ENCODE measurements around the gene CST3. TPM values are rescaled to one million over a fixed set of nuclear protein-coding genes. Genes with fewer than 3 reads are reported as not detected.

The CST3 gene
- total RNA-seq, 1 experiment from 2014 or later, result 262 TPM

DNA sequence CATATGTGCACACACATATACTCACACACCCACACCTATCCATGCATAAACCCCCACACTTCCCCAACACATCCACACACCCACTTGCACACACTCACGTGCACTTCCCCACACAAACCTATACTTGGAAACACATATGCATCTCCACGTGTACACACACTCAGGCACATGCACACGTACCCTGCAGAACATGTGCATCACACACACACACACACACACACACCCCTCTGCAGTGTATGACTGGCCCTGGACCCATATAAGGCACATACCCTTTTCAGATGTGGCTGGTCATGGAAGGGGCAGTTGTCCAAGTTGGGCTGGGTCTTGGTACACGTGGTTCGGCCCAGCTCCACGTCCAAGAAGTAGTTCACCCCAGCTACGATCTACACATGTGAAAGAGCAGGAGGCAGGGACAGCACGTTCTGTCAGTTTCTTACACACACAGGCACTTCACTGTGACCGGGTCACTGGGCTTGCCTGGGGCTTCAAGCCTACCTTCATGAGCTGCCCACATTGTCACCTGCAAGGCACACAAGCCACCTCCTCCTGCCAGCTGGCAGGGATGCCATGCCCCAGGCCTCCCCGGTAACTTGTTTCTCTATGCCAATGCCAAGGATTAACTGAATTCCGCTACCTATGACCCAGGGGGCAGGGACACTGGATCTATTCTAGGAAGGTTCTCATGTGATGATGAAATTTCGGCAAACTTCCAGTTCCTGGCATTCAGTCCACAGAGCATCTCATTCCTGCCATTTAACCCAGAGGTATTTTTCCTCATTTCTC is 2.6 kb downstream of the CST3 start:
- ChIA-PET CTCF (no interaction called here), POLR2A (ENCODE audit: unreplicated experiment) (no interaction called here)
- Histone ChIP-seq H3K9me2 (ENCODE audit: insufficient read depth) (no peaks in the 10 kb centered on the region), H3K27me3 (ENCODE audit: insufficient read depth, low read depth) (no peaks in the 10 kb centered on the region), H3K9me3 (ENCODE audit: insufficient read depth, low read depth) (no peaks in the 10 kb centered on the region), H3K27ac (no peak overlapping the region), H2AFZ (no peak overlapping the region), H3K4me2 (peak overlapping the region; percentile 94), H3K4me3 (no peak overlapping the region), H3K79me2 (ENCODE audit: low read depth) (peaks cover 29% of the 10 kb centered on the region), H3K4me1 (replicated peaks; ENCODE audit: insufficient read depth) (peaks cover 37% of the 10 kb centered on the region), H3F3A (ENCODE audit: insufficient read depth, low read depth) (peaks cover 8% of the 10 kb centered on the region), H4K20me1 (ENCODE audit: insufficient read depth) (no peaks in the 10 kb centered on the region), H3K36me3 (ENCODE audit: low read depth) (peaks cover 5% of the 10 kb centered on the region; the same call in 1 of the 2 replicates)
- TF ChIP-seq, protein P1, sequence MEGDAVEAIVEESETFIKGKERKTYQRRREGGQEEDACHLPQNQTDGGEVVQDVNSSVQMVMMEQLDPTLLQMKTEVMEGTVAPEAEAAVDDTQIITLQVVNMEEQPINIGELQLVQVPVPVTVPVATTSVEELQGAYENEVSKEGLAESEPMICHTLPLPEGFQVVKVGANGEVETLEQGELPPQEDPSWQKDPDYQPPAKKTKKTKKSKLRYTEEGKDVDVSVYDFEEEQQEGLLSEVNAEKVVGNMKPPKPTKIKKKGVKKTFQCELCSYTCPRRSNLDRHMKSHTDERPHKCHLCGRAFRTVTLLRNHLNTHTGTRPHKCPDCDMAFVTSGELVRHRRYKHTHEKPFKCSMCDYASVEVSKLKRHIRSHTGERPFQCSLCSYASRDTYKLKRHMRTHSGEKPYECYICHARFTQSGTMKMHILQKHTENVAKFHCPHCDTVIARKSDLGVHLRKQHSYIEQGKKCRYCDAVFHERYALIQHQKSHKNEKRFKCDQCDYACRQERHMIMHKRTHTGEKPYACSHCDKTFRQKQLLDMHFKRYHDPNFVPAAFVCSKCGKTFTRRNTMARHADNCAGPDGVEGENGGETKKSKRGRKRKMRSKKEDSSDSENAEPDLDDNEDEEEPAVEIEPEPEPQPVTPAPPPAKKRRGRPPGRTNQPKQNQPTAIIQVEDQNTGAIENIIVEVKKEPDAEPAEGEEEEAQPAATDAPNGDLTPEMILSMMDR (conservative IDR thresholded peaks at IDR 0.05), result no peak
- TF ChIP-seq EZH2 (IDR thresholded peaks at IDR 0.05; ENCODE audit: low read depth), result no peak
- peak in 1 of 2 experiments; percentile 85 for DNase-seq
- BruUV-seq (replicated peaks), result no TSS peak
- intact Hi-C loops (cut with micrococcal nuclease; ENCODE audit: unreplicated experiment), result no loop called here

DNA sequence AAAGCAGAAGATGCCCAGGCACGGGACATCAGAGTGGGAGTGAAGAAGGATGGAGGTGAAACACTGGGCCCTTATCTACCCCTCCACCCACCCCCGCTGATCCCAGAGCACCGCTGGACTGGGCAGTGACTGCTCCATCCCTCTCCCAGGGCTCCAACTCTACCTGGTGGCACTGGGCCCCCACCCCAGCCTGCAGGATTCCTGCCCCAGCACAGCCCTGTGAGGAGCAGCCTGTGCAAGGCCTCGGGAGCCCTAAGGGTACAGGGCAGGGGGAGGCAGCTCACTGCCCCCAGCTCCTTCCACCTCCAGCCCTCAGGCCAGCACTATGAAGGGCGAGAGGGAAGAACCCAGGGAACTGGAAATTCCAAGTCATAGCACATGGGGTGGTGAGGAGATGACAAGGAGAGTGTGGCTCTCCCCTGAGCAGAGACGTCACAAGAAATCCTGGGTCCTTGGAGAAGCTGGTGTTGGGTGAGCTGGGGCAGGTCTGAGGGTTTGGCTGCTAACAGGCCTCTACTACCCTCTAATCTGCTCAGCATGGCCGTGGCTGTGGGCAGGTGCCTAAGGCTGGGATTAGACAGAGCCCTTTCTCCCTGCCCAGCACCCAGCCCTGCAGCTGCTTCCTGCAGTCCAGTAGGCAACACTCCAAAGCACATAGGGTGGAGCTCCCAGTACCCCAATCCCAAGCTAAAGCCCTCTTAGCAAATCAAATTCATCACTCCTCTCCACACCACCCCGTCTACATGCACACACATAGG is 3.5 kb downstream of the CST3 start:
- no peaks in the 10 kb centered on the region for H4K20me1 ChIP-seq (ENCODE audit: insufficient read depth)
- H3K9me3 ChIP-seq (ENCODE audit: insufficient read depth, low read depth), result no peaks in the 10 kb centered on the region
- no TSS peak for BruUV-seq (replicated peaks)
- no peak overlapping the region for H3K27ac ChIP-seq
- H3K9me2 ChIP-seq (ENCODE audit: insufficient read depth), result no peaks in the 10 kb centered on the region
- peaks cover 16% of the 10 kb centered on the region for H3F3A ChIP-seq (ENCODE audit: insufficient read depth, low read depth)
- intact Hi-C loops (cut with micrococcal nuclease; ENCODE audit: unreplicated experiment), result no loop called here
- peaks cover 37% of the 10 kb centered on the region for H3K4me1 ChIP-seq (replicated peaks; ENCODE audit: insufficient read depth)
- DNase-seq, result no peak
- TF ChIP-seq, protein P1 (conservative IDR thresholded peaks at IDR 0.05), result no peak
- no peak for TF ChIP-seq EZH2 (IDR thresholded peaks at IDR 0.05; ENCODE audit: low read depth)
- peaks cover 5% of the 10 kb centered on the region; the same call in 1 of the 2 replicates for H3K36me3 ChIP-seq (ENCODE audit: low read depth)
- no peak overlapping the region for H2AFZ ChIP-seq
- H3K27me3 ChIP-seq (ENCODE audit: insufficient read depth, low read depth), result no peaks in the 10 kb centered on the region
- CTCF ChIA-PET, result no interaction called here
- H3K79me2 ChIP-seq (ENCODE audit: low read depth), result peaks cover 29% of the 10 kb centered on the region
- POLR2A ChIA-PET (ENCODE audit: unreplicated experiment), result no interaction called here
- H3K4me2 ChIP-seq, result peak overlapping the region; percentile 94; the same call in 1 of the 2 replicates
- no peak overlapping the region for H3K4me3 ChIP-seq

DNA sequence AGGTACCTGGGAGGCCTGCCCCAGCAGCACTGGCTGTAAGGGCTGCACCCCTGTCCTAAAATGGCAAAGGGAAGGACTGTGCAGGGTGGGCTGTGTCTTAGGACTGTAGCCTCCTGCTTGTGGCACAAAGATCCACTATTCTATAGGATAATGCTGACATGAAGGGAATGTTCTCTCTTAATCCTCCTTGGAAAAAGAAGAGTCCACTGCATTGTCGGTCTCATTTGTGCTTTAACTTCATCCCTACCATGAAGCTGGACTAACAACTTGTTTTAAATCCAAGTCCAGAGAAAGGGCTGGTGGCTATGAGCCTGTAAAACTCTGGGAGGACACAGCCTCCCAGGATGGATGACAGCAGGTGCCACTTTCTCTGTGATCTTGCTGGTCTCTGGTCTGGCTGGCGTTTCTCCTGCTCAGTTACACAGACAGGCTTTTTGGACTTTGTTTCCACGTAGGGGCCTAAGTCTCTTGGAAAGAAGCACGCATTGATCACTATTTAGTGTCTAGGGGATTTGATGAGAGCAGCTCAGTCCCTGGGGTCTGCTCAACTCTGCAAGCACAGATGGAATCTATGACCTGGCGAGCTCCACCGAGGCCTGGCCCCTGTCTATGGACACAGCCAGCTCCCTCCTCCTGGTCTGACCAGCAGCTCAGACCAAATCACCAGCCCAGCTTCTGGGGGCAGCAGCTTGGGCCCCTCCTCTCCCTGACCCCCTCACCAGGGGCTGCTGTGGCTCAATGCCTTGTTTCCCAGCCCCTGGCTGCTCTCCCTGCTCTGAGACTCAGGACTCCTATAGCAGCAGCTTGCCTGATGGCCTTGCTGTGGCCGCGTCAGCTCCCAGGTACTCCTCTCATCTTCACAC is 4.8 kb downstream of the CST3 start:
- Histone ChIP-seq H2AFZ (no peak overlapping the region), H3K27ac (no peak overlapping the region), H3K4me2 (no peak overlapping the region), H3K79me2 (ENCODE audit: low read depth) (peaks cover 29% of the 10 kb centered on the region), H3K9me2 (ENCODE audit: insufficient read depth) (no peaks in the 10 kb centered on the region), H3F3A (ENCODE audit: insufficient read depth, low read depth) (peaks cover 16% of the 10 kb centered on the region), H3K27me3 (ENCODE audit: insufficient read depth, low read depth) (no peaks in the 10 kb centered on the region), H3K4me1 (replicated peaks; ENCODE audit: insufficient read depth) (peaks cover 38% of the 10 kb centered on the region), H3K4me3 (no peak overlapping the region), H3K36me3 (ENCODE audit: low read depth) (peaks cover 5% of the 10 kb centered on the region; the same call in 1 of the 2 replicates), H4K20me1 (ENCODE audit: insufficient read depth) (no peaks in the 10 kb centered on the region), H3K9me3 (ENCODE audit: insufficient read depth, low read depth) (peaks cover 2% of the 10 kb centered on the region; the same call in 1 of the 2 replicates)
- intact Hi-C loops (cut with micrococcal nuclease; ENCODE audit: unreplicated experiment), result no loop called here
- POLR2A ChIA-PET (ENCODE audit: unreplicated experiment), result interaction anchor here (0.7 kb wide), 1 partner anchor 1757 kb away, joined by 7 read pairs; no protein-coding TSS in a partner anchor
- TF ChIP-seq, protein P1 (conservative IDR thresholded peaks at IDR 0.05), result no peak
- TF ChIP-seq EZH2 (IDR thresholded peaks at IDR 0.05; ENCODE audit: low read depth), result no peak
- no TSS peak for BruUV-seq (replicated peaks)
- CTCF ChIA-PET, result no interaction called here
- DNase-seq, result no peak
